A549 (cell line): Measurements from ENCODE around the gene IKZF4.

Experiments used
- BCL3 ChIP-seq: fragments of >200 bp; sonication (Bioruptor Twin); formaldehyde crosslinking; IDR thresholded peaks from 3 replicates; pipeline ENCODE4 v1.6.1; 2016
- CEBPB ChIP-seq, 2 experiments: fragments of >200 bp in 1 of 2; sonication (Bioruptor Twin) in 1 of 2; formaldehyde crosslinking in 1 of 2; IDR thresholded peaks; 2 replicates each; pipeline ENCODE4 v1.6.1; 2012 to 2016
- CTCF ChIP-seq: fragments of >200 bp; sonication (Bioruptor Twin); formaldehyde crosslinking; IDR thresholded peaks from 3 replicates; pipeline ENCODE4 v1.5.1; 2016
- ELK1 ChIP-seq: fragments of 150-350 bp; IDR thresholded peaks from 2 replicates; pipeline ENCODE4 v1.6.1; 2014; ENCODE audit warnings: low read depth, mild to moderate bottlenecking, low read length
- EP300 ChIP-seq, 2 experiments: fragments of >200 bp; sonication (Bioruptor Twin); formaldehyde crosslinking; IDR thresholded peaks; 2 replicates in 1 of 2; 3 replicates in 1 of 2; pipeline ENCODE4 v1.6.1; 2016 to 2017
- HMGXB4 ChIP-seq: fragments of 250-450 bp; sonication (Bioruptor Pico); IDR thresholded peaks from 2 replicates; pipeline ENCODE4 v1.5.0; 2021; ENCODE audit warnings: mild to moderate bottlenecking, moderate library complexity, borderline replicate concordance
- MAFK ChIP-seq: fragments of 450-650 bp; IDR thresholded peaks from 2 replicates; pipeline ENCODE4 v1.6.1; 2014; ENCODE audit not compliant: partially characterized antibody
- MYC ChIP-seq: IDR thresholded peaks from 2 replicates; pipeline ENCODE4 v1.6.1; 2012; ENCODE audit warnings: mild to moderate bottlenecking, inconsistent platforms, low read length, improper control_type of control experiment, borderline replicate concordance
- PBX3 ChIP-seq: IDR thresholded peaks from 2 replicates; pipeline ENCODE4 v1.6.1; 2012
- POLR2A ChIP-seq: IDR thresholded peaks from 2 replicates; pipeline ENCODE4 v1.6.1; 2012; ENCODE audit warnings: mild to moderate bottlenecking, low read length
- RAD21 ChIP-seq, 2 experiments: fragments of >200 bp in 1 of 2; sonication (Bioruptor Twin) in 1 of 2; formaldehyde crosslinking in 1 of 2; IDR thresholded peaks in 1 of 2; conservative IDR thresholded peaks in 1 of 2; 2 replicates in 1 of 2; 3 replicates in 1 of 2; pipeline ENCODE4 v1.6.1; 2012 to 2018; ENCODE audit warnings: inconsistent platforms in 1 of 2
- REST ChIP-seq: fragments of 200-600 bp; sonication (generic); IDR thresholded peaks from 2 replicates; pipeline ENCODE4 v1.6.1; 2016; ENCODE audit warnings: antibody characterized with exemption, mild to moderate bottlenecking, moderate library complexity

GRCh38 chr12:55978393-55978792, 42.5 kb upstream of the IKZF4 start:
- TF ChIP-seq EP300 (IDR thresholded peaks at IDR 0.05): no peak
- TF ChIP-seq CTCF: no peak
- TF ChIP-seq BCL3: no peak
- no peak for TF ChIP-seq PBX3
- no peak for TF ChIP-seq POLR2A
- TF ChIP-seq MAFK: no peak
- no peak for TF ChIP-seq MYC
- TF ChIP-seq CEBPB (IDR thresholded peaks at IDR 0.05): no peak
- no peak for TF ChIP-seq RAD21 (conservative IDR thresholded peaks at IDR 0.05 in 1 of 2, IDR thresholded peaks at IDR 0.05 in 1 of 2)
- no peak for TF ChIP-seq ELK1
- TF ChIP-seq HMGXB4 (CRISPR knock-in tag): no peak
- TF ChIP-seq REST: no peak
